Non-pigmented ciliary epithelial cell (primary cell): ENCODE data around the gene ETDC.

Source experiments
- DNase-seq: peaks from one replicate; pipeline ENCODE4 v3.0.0-alpha.2; 2010; ENCODE audit warnings: low read depth

The ETDC gene

DNA sequence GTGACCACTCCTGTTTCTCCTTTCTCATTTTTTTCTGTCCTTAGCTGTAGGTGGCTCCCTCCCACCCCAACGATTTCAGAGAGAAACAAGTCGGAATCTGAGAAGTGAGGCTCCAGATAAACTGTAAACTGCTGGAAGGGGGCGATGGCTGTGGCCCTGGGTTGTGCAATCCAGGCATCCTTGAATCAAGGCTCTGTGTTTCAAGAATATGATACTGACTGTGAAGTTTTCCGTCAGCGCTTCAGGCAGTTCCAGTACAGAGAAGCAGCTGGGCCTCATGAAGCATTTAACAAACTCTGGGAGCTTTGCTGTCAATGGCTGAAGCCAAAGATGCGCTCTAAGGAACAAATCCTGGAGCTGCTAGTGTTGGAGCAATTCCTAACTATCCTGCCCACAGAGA is 37.7 kb downstream of the ETDC start:
- DNase-seq, result no peak

- no peak for DNase-seq
These were observed 38.2 kb downstream of the ETDC start for GRCh38 chrX:135347381-135348016.

DNA sequence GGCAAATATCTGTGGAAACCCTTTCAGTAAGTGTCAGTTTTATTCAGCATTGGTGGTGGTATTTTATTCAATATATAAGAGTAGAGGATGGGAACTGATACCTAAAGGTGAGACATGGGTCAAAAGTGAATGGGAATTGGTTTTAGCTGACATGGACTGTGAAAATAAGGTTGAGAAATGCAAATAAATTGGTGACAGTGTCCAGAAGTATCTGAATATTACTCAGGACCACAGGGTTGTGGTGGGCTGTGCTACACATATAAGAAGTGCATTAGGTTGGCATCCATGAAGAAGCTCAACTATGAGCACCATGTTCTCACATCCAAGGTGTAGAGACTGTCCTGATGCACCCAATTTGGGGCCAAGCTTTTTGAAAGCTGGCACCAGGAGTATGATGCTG is 45.0 kb downstream of the ETDC start:
- DNase-seq, result no peak
